Naive B cell (primary cell): ENCODE data around the gene ASNSD1. TPM values are rescaled to one million over a fixed set of nuclear protein-coding genes. Genes with fewer than 3 reads are reported as not detected.
"Not testable (repeated sequence)": the region's sequence is repeated elsewhere in the genome, so short reads cannot be mapped to it uniquely, and the experiment has no call there.

ENCODE experiments used
- ATAC-seq, 2 donors: fragments of 150-1000 bp; cut with Tn5 transposase; 2 replicates each; pipeline ENCODE4 v1.10.0; 2021; ENCODE audit warnings: low read depth in 2 of 2, mild to moderate bottlenecking in 2 of 2, moderate library complexity in 2 of 2
- DNase-seq: peaks from one replicate; pipeline ENCODE4 v3.0.0; 2022
- H3K27ac Mint-ChIP-seq, 6 donors: one replicate each; pipeline ENCODE4 v1.8.0; 2020 to 2022; ENCODE audit warnings: mild to moderate bottlenecking in 6 of 6, mixed read lengths in 6 of 6, moderate library complexity in 5 of 6, inconsistent platforms in 2 of 6
- H3K27me3 Mint-ChIP-seq, 3 donors: one replicate each; pipeline ENCODE4 v1.8.0; 2021 to 2022; ENCODE audit warnings: mixed read lengths in 3 of 3, mild to moderate bottlenecking in 1 of 3
- H3K36me3 Mint-ChIP-seq, 2 donors: one replicate each; pipeline ENCODE4 v1.8.0; 2020 to 2022; ENCODE audit warnings: mixed read lengths in 2 of 2, inconsistent platforms in 1 of 2, mild to moderate bottlenecking in 1 of 2
- H3K4me1 Mint-ChIP-seq, 3 donors: one replicate each; pipeline ENCODE4 v1.8.0; 2020 to 2022; ENCODE audit warnings: mixed read lengths in 3 of 3, inconsistent platforms in 1 of 3, mild to moderate bottlenecking in 1 of 3, moderate library complexity in 1 of 3
- H3K4me3 Mint-ChIP-seq, 8 donors: one replicate each; pipeline ENCODE4 v1.8.0; 2020 to 2022; ENCODE audit warnings: mild to moderate bottlenecking in 8 of 8, mixed read lengths in 8 of 8, moderate library complexity in 8 of 8, inconsistent platforms in 2 of 8
- H3K9me3 Mint-ChIP-seq, 7 donors: one replicate each; pipeline ENCODE4 v1.8.0; 2020 to 2022; ENCODE audit warnings: mixed read lengths in 7 of 7, mild to moderate bottlenecking in 5 of 7, inconsistent platforms in 2 of 7, moderate library complexity in 1 of 7
- polyA plus RNA-seq, 6 donors: library from polyadenylated mRNA; unstranded; fragments of 300-500 nt; fragmentation: Illumina TruSeq; gene quantifications; one replicate each; pipeline ENCODE4 v1.2.3, GENCODE V29; 2021; ENCODE audit warnings: low read depth in 6 of 6

ASNSD1 gene
- polyA plus RNA-seq, 6 donors from 2014 or later: 36.5 to 52.5 (median 44.8) TPM

GRCh38 chr2:189681903-189682302 lies 20.6 kb downstream of the ASNSD1 start:
- Mint-ChIP-seq H3K36me3 (peaks cover 7 to 19% of the 10 kb centered on the region in 2 donors), H3K27me3 (no peaks in the 10 kb centered on the region), H3K4me1 (peaks cover 33 to 47% (median 46%) of the 10 kb centered on the region in 3 donors), H3K27ac (no peak overlapping the region), H3K9me3 (peaks cover 0 to 9% (median 2%) of the 10 kb centered on the region in 7 donors), H3K4me3 (peak overlapping the region in 1 of 8 donors; percentile 2)
- no peak for ATAC-seq
- no peak for DNase-seq

- no peak for DNase-seq
- Mint-ChIP-seq H3K4me1 (peaks cover 26 to 51% (median 41%) of the 10 kb centered on the region in 3 donors), H3K36me3 (peaks cover under 1 to 9% of the 10 kb centered on the region in 2 donors), H3K27ac (peak overlapping the region in 1 of 6 donors; percentile 71), H3K27me3 (no peaks in the 10 kb centered on the region), H3K9me3 (peaks cover 0 to 5% (median under 1%) of the 10 kb centered on the region in 7 donors), H3K4me3 (peak overlapping the region in 1 of 8 donors; percentile 20)
- no peak for ATAC-seq
These were observed 22.1 kb downstream of the ASNSD1 start for GRCh38 chr2:189683348-189683747.

GRCh38 chr2:189684811-189685210 lies 23.6 kb downstream of the ASNSD1 start:
- Mint-ChIP-seq H3K27me3 (no peaks in the 10 kb centered on the region), H3K27ac (peak overlapping the region in 3 of 6 donors; percentile 7 to 53 (median 39)), H3K4me1 (peaks cover 21 to 37% (median 30%) of the 10 kb centered on the region in 3 donors), H3K4me3 (no peak overlapping the region), H3K9me3 (no peaks in the 10 kb centered on the region), H3K36me3 (peaks cover 0 to 6% of the 10 kb centered on the region in 2 donors)
- DNase-seq (no peak), ATAC-seq (no peak)

GRCh38 chr2:189685540-189686229 lies 24.4 kb downstream of the ASNSD1 start:
- Mint-ChIP-seq H3K27me3 (no peaks in the 10 kb centered on the region), H3K27ac (peak overlapping the region in 3 of 6 donors; percentile 7 to 67 (median 66)), H3K4me3 (no peak overlapping the region), H3K4me1 (peaks cover 15 to 29% (median 21%) of the 10 kb centered on the region in 3 donors), H3K9me3 (no peaks in the 10 kb centered on the region), H3K36me3 (peaks cover 0 to 6% of the 10 kb centered on the region in 2 donors)
- ATAC-seq: no peak
- DNase-seq: no peak

- not testable (repeated sequence) for H3K36me3 Mint-ChIP-seq, ATAC-seq, H3K9me3 Mint-ChIP-seq, H3K27me3 Mint-ChIP-seq, H3K4me3 Mint-ChIP-seq, DNase-seq
- Mint-ChIP-seq H3K4me1 (peaks cover 10 to 22% (median 11%) of the 10 kb centered on the region in 3 donors), H3K27ac (peak overlapping the region in 1 of 6 donors; percentile 28)
These were observed 26.5 kb downstream of the ASNSD1 start for GRCh38 chr2:189687796-189688195.

- DNase-seq (no peak), ATAC-seq (no peak)
- H3K9me3 Mint-ChIP-seq: no peaks in the 10 kb centered on the region
- H3K4me3 Mint-ChIP-seq: no peak overlapping the region
- H3K27me3 Mint-ChIP-seq: no peaks in the 10 kb centered on the region
- H3K4me1 Mint-ChIP-seq: peaks cover 2 to 6% (median 6%) of the 10 kb centered on the region in 3 donors
- no peak overlapping the region for H3K27ac Mint-ChIP-seq
- H3K36me3 Mint-ChIP-seq: peaks cover 0 to 4% of the 10 kb centered on the region in 2 donors
These were observed 35.0 kb downstream of the ASNSD1 start for GRCh38 chr2:189696223-189696622.

- Mint-ChIP-seq H3K36me3 (peaks cover 0 to 3% of the 10 kb centered on the region in 2 donors), H3K27me3 (no peaks in the 10 kb centered on the region), H3K4me3 (peak overlapping the region in 2 of 8 donors; percentile 42 to 57), H3K9me3 (no peaks in the 10 kb centered on the region), H3K27ac (peak overlapping the region in 2 of 6 donors; percentile 14 to 35), H3K4me1 (peaks cover 2 to 6% (median 6%) of the 10 kb centered on the region in 3 donors)
- peak; percentile 64 to 75 for ATAC-seq
- peak; percentile 42 for DNase-seq
These were observed 37.0 kb downstream of the ASNSD1 start for GRCh38 chr2:189698020-189698887.

- H3K4me1 Mint-ChIP-seq: peaks cover 2 to 6% (median 6%) of the 10 kb centered on the region in 3 donors
- H3K27ac Mint-ChIP-seq: no peak overlapping the region
These were observed 39.4 kb downstream of the ASNSD1 start for GRCh38 chr2:189700681-189701080.

GRCh38 chr2:189702071-189702470 lies 40.8 kb downstream of the ASNSD1 start:
- Mint-ChIP-seq H3K4me3 (no peak overlapping the region), H3K4me1 (peaks cover 2 to 6% (median 6%) of the 10 kb centered on the region in 3 donors), H3K27me3 (no peaks in the 10 kb centered on the region), H3K27ac (no peak overlapping the region), H3K36me3 (no peaks in the 10 kb centered on the region), H3K9me3 (no peaks in the 10 kb centered on the region)
- ATAC-seq: no peak
- DNase-seq: no peak

More at GRCh38 chr2:189700681-189701080, 39.4 kb downstream of the ASNSD1 start:
- no peaks in the 10 kb centered on the region for H3K27me3 Mint-ChIP-seq
- ATAC-seq (no peak), DNase-seq (no peak)
- H3K36me3 Mint-ChIP-seq: no peaks in the 10 kb centered on the region
- peak overlapping the region in 1 of 8 donors; percentile 25 for H3K4me3 Mint-ChIP-seq
- H3K9me3 Mint-ChIP-seq: no peaks in the 10 kb centered on the region

GRCh38 chr2:189709501-189710221 lies 48.4 kb downstream of the ASNSD1 start:
- Mint-ChIP-seq H3K27me3 (no peaks in the 10 kb centered on the region), H3K9me3 (peaks cover 0 to 2% (median 0%) of the 10 kb centered on the region in 7 donors), H3K4me3 (no peak overlapping the region), H3K4me1 (no peaks in the 10 kb centered on the region), H3K27ac (no peak overlapping the region), H3K36me3 (peaks cover 6 to 8% of the 10 kb centered on the region in 2 donors)
- no peak for ATAC-seq
- no peak for DNase-seq

GRCh38 chr2:189717593-189717992 lies 56.3 kb downstream of the ASNSD1 start:
- ATAC-seq, DNase-seq, H3K27ac Mint-ChIP-seq, H3K4me1 Mint-ChIP-seq, H3K27me3 Mint-ChIP-seq, H3K4me3 Mint-ChIP-seq, H3K36me3 Mint-ChIP-seq: not testable (repeated sequence)
- H3K9me3 Mint-ChIP-seq: peaks cover 4 to 13% (median 9%) of the 10 kb centered on the region in 7 donors

- DNase-seq (no peak), ATAC-seq (no peak)
- no peaks in the 10 kb centered on the region for H3K4me1 Mint-ChIP-seq
- peaks cover 3 to 13% (median 9%) of the 10 kb centered on the region in 7 donors for H3K9me3 Mint-ChIP-seq
- no peak overlapping the region for H3K4me3 Mint-ChIP-seq
- peak overlapping the region in 1 of 6 donors; percentile 11 for H3K27ac Mint-ChIP-seq
- H3K36me3 Mint-ChIP-seq: peaks cover 8 to 15% of the 10 kb centered on the region in 2 donors
- H3K27me3 Mint-ChIP-seq: no peaks in the 10 kb centered on the region
These were observed 58.3 kb downstream of the ASNSD1 start for GRCh38 chr2:189719571-189719970.
